GM19467 (cell line): ENCODE data around the gene ATF3.

Source experiments
- ATAC-seq: cut with Tn5 transposase; IDR thresholded peaks from one replicate; pipeline ENCODE4 v1.9.1; 2021; ENCODE audit warnings: mild to moderate bottlenecking, moderate library complexity; ENCODE audit not compliant: unreplicated experiment

ATF3 gene

DNA sequence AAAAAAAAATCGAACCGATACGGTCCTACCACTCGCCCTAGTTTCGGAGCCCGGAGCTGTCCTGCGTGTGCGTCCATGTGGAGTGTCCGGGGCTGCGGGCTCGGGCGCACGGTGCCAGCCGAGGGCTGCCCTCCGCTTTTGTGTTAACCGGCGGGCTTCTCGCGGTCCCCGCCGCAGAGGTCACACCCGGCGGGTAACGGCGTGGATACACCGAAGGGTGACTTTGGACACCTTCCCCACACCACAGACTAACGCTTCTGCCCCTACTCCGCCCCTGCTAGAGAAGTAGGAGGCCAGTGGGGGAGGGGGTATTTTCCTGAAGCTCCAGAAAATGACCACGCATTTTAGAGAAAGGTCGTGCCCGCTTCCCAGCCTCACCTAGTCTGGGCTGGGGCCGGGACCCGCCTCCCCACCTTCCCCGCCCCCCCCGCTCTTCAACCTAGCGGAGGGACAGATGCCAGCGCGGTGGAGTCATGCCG is 609 bp upstream of the ATF3 start:
- ATAC-seq: no peak

DNA sequence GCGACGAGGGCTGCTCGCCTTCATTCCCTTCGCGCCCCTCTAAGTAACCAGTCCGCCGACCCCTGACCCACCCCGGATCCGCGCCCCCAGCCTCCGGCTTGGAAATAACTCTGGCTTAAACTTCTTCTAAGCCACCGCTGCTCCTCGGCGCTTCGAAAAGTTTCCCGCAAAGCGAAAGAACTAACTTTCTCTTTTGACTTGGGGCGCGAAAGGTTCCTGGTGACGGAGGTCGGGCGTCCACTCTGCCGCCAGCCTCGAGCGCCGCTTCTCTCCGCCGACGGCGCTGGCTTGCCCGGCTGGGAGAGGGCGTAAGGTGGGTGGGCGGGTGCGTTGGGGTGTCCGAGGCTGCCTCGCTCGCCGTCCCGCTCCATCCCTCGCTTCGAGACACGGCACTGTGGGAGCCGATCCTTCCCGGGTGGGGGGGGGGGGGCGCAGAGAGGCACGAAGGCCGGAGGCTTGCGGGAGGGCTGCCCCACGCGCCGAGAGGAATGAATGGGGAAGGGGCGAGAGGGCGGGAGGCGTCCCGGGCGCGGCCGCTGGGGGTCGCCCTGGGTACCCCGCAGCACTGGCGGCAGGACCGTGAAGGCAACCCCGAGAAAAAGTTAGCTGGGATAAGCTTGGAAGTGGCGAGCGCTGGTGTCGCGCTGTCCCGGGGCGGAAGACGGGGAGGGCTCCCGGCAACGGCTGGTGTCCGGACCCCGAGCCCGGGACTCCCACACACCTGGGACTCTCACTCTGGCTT is 569 bp downstream of the ATF3 start:
- ATAC-seq: peak; percentile 10

DNA sequence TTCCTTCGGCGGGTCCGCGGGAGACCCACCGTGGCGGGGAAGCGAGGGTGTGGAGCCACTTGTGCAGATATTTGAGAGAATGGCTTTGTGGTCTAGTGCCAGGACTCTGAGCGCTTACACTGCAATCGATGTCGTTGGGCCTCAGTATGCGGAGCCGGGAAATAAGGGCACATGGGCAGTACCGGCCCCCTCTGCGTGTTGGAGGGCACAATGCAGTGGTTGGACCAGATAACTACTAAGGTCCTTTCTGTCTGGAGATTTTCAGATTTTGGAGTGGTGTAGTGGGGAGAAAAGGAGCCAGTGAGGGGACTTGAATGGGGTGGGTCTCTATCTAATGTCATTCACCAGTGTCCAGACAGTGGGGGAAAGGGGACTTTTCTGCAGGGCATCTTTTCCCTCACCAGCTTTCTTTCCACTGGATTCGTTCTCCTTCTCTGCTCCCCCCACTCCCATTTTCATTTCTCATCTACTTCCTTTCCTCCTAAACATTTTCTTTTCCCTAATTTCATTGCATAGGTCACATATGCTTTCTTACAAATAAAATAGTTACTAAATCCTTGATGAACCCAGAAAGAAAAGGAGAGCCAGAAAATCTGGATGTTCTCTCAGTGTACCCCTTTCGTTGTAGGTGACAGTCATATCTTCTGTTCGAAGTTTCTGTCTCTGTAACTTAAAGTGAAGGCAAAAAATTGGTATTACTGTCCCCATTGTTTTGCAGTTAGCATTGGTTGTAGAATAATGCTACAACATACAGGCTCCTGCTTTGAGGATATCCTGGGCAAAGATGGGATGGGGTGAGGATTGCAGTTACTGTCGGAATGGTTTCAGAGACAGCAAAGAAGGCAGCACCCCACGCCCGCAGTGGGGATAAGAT is 1.4 kb downstream of the ATF3 start:
- no peak for ATAC-seq

DNA sequence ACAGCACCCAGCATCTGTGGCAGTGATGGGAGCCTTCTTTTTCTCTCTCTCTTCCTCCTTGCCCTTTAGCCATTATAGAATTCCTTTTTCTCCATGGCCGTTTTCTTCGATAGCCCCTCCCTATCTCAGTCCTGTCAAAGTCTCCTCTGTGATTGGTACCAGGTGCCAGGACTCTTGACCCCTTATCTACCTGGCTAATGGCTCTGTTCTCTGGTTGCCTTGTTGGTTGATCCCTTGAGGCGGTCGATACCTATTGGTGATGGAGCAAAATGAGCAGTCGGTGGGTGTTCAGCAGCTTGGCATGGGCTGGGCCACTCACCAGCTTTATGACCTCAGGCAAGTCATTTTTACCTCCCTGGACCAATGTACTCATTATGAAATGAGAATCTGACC is 2.0 kb downstream of the ATF3 start:
- no peak for ATAC-seq

DNA sequence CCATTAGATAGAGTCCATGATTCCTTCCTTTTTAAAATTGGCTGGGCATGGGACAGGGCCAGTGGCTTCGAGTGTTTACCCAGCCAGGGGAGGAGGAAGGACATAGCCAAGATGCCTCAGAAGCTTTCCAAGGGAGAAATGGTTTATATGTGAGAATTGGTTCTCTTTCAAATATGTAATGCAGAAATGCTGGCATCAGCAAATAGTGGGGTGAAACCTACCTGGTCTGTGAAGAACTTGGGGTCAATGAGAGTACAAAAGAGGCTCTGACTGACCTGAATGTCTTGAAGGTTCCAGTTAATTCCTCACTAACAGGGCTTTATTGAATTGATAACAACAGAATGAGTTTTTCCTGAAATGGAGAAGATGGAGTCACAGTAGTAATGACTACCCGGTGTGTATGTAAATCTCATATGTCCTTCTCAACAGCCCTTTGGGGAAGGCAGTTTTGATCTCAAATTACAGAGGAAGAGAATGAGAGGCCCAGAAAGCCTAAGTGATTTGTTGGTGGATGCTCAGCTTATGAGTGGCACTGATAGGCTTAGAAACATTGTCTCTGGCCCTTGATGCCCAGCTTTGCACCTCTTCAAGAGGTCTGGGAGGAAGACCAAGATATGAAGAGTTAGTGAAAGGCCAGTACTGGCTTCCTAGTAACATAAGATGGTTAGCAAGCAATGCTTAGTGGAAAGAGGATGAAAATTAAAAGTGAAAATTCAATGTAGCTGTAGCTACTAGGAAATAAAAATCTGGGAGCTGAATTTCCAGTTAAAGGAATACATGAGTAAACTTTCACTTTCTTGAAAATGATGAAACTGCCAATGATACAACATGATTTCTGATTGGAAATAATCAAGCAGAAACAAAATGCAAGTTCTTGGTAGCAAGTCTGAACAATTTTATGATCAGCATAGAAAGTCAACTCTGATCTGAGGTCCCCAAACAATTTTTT is 2.7 kb downstream of the ATF3 start:
- no peak for ATAC-seq

- ATAC-seq: no peak
Observed at GRCh38 chr1:212612041-212612961, 3.7 kb downstream of the ATF3 start.

DNA sequence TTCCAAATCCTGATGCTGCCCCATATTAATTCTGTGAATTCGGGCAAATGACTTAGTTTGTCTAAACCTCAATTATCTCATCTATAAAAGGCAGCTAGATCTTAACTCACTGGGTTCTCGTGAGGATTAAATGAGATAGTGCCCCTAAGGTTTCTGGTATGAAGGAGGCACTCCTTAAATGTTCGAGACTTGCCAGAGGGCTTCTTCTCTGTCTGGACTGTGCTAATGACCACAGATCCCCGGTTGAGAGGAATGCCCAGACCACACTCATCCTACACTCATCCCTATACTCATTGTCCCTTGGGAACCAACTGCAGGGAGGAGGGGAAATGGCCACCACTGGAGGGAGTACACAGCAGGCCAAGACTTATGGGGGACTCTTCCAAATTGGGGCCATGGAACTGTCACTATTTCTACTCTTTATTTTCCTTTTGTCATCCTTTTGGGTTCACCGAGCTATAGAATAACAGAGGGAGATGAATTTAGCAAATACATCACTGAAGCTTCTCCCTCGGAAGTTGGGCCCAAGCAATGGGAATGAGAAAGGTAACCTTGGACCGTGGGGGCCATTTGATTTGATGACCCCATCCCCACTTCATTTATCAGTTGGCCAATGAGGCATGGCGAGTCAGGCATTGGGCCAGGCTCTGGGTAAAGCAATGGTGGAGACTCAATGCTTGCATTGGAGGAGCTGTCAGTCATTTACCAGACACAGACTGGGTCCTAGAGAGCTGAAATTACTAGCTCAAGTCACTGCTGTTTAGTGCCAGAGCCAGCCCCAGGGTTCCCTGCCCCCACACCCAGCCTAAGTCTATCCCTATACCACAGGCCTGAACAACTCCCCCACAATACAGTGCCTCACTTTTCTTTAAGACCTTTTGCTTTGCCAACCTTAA is 5.1 kb downstream of the ATF3 start:
- no peak for ATAC-seq

DNA sequence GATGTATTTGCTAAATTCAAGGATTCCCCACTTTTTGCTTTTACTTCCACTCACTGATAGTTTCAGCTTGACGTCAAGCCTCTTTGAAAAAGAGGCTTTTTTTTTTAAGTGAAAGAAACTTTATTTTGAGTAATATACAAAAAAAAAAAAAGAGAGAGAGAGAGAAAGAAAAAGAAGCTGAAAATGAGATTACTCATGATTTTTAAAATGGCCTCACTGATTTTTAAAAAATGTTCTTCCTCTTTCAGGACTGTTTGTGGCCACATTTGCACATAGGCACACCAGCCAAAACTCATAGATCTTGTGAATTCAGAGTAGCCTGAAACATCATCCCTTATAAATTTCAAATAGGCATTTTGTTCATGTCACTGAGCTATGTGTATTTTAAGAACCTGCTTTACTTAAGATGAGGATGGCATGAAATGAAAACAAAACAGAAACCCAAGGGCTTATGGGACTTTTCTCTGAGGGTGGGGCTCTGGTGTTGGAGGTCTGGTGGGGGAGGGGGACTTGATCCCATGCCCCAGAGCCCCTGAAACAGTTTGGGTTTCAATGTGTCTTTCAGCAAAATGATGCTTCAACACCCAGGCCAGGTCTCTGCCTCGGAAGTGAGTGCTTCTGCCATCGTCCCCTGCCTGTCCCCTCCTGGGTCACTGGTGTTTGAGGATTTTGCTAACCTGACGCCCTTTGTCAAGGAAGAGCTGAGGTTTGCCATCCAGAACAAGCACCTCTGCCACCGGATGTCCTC is 6.1 kb downstream of the ATF3 start:
- ATAC-seq: no peak

GRCh38 chr1:212615201-212615470 is 6.6 kb downstream of the ATF3 start:
- no peak for ATAC-seq

- ATAC-seq: no peak
Observed at GRCh38 chr1:212618466-212619210, 10.1 kb downstream of the ATF3 start.

GRCh38 chr1:212620293-212620692 is 11.7 kb downstream of the ATF3 start:
- no peak for ATAC-seq

GRCh38 chr1:212621043-212621948 is 12.7 kb downstream of the ATF3 start:
- no peak for ATAC-seq

DNA sequence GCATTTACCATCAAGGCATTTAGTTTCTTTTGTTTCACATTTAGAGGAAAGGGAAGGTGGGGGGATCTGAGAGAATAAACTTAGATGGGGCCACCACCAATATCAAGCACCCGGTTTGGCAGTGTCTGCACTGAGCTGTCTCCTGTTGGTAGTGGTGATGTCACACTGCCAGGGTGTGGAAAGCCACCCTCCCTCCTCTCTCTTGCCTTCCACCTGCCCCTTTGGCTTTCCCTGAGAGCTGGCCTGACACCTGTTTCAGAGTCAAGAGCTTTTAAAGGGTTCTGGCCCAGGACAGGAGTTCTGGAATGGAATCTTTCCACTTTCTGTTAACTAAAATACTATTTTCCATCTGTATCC is 13.4 kb downstream of the ATF3 start:
- ATAC-seq: no peak

GRCh38 chr1:212622467-212622866 is 13.9 kb downstream of the ATF3 start:
- no peak for ATAC-seq

DNA sequence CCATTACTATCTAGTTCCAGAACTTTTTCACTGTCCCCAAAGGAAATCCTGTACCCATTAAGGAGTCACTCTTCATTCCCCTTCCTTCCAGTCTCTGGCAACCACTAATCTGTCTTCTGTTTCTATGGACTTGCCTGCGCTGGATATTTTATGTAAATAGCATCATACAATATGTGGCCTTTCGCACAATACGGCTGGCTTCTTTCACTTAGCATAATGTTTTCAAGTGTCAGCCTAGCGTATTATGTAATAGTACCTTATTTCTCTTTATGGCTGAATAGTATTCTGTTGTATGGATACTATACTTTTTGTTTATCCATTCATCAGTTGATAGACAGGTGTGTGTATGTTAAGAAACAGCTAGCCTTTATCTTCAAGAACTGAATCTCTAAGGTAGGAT is 14.3 kb downstream of the ATF3 start:
- no peak for ATAC-seq

GRCh38 chr1:212623603-212624002 is 15.0 kb downstream of the ATF3 start:
- ATAC-seq: no peak

DNA sequence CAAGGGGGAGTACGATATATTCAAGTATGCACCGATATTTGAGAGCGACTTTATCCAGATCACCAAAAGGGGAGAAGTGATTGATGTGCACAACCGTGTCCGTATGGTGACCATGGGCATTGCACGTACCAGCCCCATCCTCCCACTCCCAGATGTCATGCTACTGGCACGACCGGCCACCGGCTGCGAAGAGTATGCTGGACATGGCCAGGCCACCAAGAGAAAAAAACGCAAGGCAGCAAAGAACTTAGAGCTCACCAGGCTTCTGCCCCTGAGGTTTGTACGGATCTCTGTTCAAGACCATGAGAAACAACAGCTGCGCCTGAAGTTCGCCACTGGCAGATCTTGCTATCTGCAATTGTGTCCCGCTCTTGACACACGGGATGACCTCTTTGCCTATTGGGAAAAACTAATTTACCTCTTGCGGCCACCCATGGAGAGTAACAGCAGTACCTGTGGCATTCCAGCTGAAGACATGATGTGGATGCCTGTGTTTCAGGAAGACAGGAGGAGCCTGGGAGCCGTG is 16.5 kb downstream of the ATF3 start:
- no peak for ATAC-seq
